Natural killer cell (primary cell): ENCODE data around the gene FRMD4A. TPM values are rescaled to one million over a fixed set of nuclear protein-coding genes. Genes with fewer than 3 reads are reported as not detected.

Experiments used
- ATAC-seq, 3 donors: fragments of 150-1000 bp in 2 of 3; fragments of 200-7000 bp in 1 of 3; cut with Tn5 transposase; 1 replicate in 1 of 3; 2 replicates in 2 of 3; pipeline ENCODE4 v1.10.0; 2021; ENCODE audit warnings: mild to moderate bottlenecking in 2 of 3, moderate library complexity in 2 of 3
- DNase-seq, 2 donors: peaks; one replicate each; pipeline versions ENCODE4 v3.0.0 to v3.0.0-alpha.2; 2013 to 2021; ENCODE audit warnings: mixed read lengths in 1 of 2
- H3K27ac ChIP-seq: one replicate; pipeline ENCODE4 v1.5.1; 2013; ENCODE audit warnings: mild to moderate bottlenecking, low read length
- H3K27me3 ChIP-seq: one replicate; pipeline ENCODE4 v1.6.1; 2013; ENCODE audit warnings: low read length; ENCODE audit not compliant: control insufficient read depth, insufficient read depth
- H3K36me3 ChIP-seq: one replicate; pipeline ENCODE4 v1.6.1; 2013; ENCODE audit warnings: low read length; ENCODE audit not compliant: control insufficient read depth, insufficient read depth
- H3K4me1 ChIP-seq: one replicate; pipeline ENCODE4 v1.6.1; 2013; ENCODE audit warnings: low read length; ENCODE audit not compliant: control insufficient read depth, insufficient read depth
- H3K4me3 ChIP-seq: one replicate; pipeline ENCODE4 v1.5.1; 2013; ENCODE audit warnings: low read length
- H3K9me3 ChIP-seq: one replicate; pipeline ENCODE4 v1.6.1; 2013; ENCODE audit warnings: low read length; ENCODE audit not compliant: control insufficient read depth, insufficient read depth
- H3K27ac Mint-ChIP-seq, 2 donors: one replicate each; pipeline ENCODE4 v1.8.0; 2022; ENCODE audit warnings: mild to moderate bottlenecking in 2 of 2, mixed read lengths in 2 of 2, moderate library complexity in 1 of 2
- H3K27me3 Mint-ChIP-seq, 2 donors: one replicate each; pipeline ENCODE4 v1.8.0; 2022; ENCODE audit warnings: low read depth in 2 of 2, mixed read lengths in 2 of 2
- H3K36me3 Mint-ChIP-seq: one replicate; pipeline ENCODE4 v1.8.0; 2022; ENCODE audit warnings: mixed read lengths
- H3K4me1 Mint-ChIP-seq, 2 donors: one replicate each; pipeline ENCODE4 v1.8.0; 2022; ENCODE audit warnings: mixed read lengths in 2 of 2
- H3K4me3 Mint-ChIP-seq: one replicate; pipeline ENCODE4 v1.8.0; 2022; ENCODE audit warnings: mild to moderate bottlenecking, moderate library complexity, mixed read lengths
- H3K9me3 Mint-ChIP-seq, 2 donors: one replicate each; pipeline ENCODE4 v1.8.0; 2022; ENCODE audit warnings: mixed read lengths in 2 of 2
- WGBS: methylation state at CpG from one replicate; pipeline ENCODE4 v1.1.7; 2013; ENCODE audit warnings: missing lambda C conversion rate; ENCODE audit not compliant: insufficient coverage; 5-methylcytosine and 5-hydroxymethylcytosine counted together
- intact Hi-C: fragments of 100-400 bp; cut with micrococcal nuclease; formaldehyde crosslinking; loops from one replicate; pipeline ENCODE4 v1.14.2; 2022
- total RNA-seq, 4 donors: library from RNA; stranded (reverse); fragments of 120-200 nt in 1 of 4; gene quantifications; one replicate each; pipeline versions ENCODE4 v1.2.3 to v1.2.4, GENCODE V29; 2013 to 2022
- TF ChIP-seq, protein P1 (sequence below): fragments of 200-600 bp; IDR thresholded peaks from one replicate; pipeline ENCODE4 v1.8.0; 2022; ENCODE audit warnings: antibody characterized with exemption

FRMD4A gene
- total RNA-seq, 3 donors from 2014 or later (not counting 1 experiment from before 2014, with no cell fraction given) = 0.36 to 0.38 TPM; not detected in 1

DNA sequence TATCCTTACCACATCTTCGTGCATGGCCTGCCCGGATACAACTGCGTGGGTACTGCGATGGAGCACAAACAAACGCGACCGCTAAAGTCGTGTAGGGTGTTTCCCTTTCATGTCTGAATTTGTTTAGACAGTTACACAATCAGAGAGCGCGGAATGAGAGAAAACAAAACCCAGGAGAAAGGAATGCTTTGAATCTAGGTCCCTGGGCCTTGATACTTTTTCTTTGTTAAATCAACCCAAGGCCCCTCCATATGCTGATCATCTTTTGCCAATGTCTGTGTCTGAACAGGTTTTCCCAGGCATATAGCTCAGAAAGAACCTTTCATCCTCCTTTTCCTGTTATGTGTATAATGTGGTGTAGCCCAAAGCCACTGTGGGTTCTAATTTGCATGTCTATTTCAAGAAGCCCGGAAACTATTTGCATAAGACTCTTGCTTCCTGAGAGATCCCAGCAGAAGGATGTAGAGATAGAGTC lies 145.8 kb downstream of the FRMD4A start:
- Mint-ChIP-seq H3K9me3 (no peaks in the 10 kb centered on the region), H3K27ac (peak overlapping the region; percentile 50 to 53), H3K27me3 (peaks cover 39 to 53% of the 10 kb centered on the region in 2 donors), H3K4me1 (peaks cover 11 to 17% of the 10 kb centered on the region in 2 donors), H3K4me3 (peak overlapping the region; percentile 60), H3K36me3 (no peaks in the 10 kb centered on the region)
- Histone ChIP-seq H3K4me3 (no peak overlapping the region), H3K27ac (peak overlapping the region; percentile 69), H3K4me1 (peaks cover 10% of the 10 kb centered on the region), H3K27me3 (no peaks in the 10 kb centered on the region), H3K9me3 (no peaks in the 10 kb centered on the region), H3K36me3 (no peaks in the 10 kb centered on the region)
- intact Hi-C loops = no loop called here
- DNase-seq (peak in 1 of 2 donors; percentile 86), ATAC-seq (peak in 2 of 3 donors; percentile 21 to 52)
- TF ChIP-seq, protein P1, sequence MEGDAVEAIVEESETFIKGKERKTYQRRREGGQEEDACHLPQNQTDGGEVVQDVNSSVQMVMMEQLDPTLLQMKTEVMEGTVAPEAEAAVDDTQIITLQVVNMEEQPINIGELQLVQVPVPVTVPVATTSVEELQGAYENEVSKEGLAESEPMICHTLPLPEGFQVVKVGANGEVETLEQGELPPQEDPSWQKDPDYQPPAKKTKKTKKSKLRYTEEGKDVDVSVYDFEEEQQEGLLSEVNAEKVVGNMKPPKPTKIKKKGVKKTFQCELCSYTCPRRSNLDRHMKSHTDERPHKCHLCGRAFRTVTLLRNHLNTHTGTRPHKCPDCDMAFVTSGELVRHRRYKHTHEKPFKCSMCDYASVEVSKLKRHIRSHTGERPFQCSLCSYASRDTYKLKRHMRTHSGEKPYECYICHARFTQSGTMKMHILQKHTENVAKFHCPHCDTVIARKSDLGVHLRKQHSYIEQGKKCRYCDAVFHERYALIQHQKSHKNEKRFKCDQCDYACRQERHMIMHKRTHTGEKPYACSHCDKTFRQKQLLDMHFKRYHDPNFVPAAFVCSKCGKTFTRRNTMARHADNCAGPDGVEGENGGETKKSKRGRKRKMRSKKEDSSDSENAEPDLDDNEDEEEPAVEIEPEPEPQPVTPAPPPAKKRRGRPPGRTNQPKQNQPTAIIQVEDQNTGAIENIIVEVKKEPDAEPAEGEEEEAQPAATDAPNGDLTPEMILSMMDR = no peak
- WGBS = 54% methylated on average over 11 of the region's 11 CpGs

DNA sequence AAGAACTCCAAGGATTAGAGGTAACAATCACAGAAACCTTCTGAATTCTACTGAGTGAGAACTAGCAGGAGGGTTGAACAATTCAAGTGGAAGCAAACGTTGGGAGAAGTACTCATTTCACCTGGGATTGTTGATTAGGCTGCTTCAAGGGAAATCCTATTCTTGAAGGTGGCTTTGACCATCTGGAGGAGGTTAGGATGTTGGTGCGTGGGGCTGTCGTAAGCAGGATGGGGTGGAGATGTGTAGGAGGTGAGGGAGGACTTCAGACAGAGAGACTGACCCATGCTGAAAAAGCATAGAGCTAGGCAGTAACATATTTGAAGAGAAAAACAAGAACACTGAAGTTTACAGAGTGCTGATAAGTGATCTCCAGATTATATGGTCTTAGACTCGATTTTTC lies 147.9 kb downstream of the FRMD4A start:
- H3K4me1 ChIP-seq = peaks cover 10% of the 10 kb centered on the region
- Mint-ChIP-seq H3K4me1 (peaks cover 11 to 17% of the 10 kb centered on the region in 2 donors), H3K27ac (no peak overlapping the region), H3K27me3 (peaks cover 33 to 54% of the 10 kb centered on the region in 2 donors), H3K9me3 (no peaks in the 10 kb centered on the region), H3K4me3 (no peak overlapping the region), H3K36me3 (no peaks in the 10 kb centered on the region)
- 94% methylated on average over 3 of the region's 4 CpGs for WGBS
- H3K27me3 ChIP-seq = peaks cover 3% of the 10 kb centered on the region
- no peak overlapping the region for H3K4me3 ChIP-seq
- no peaks in the 10 kb centered on the region for H3K9me3 ChIP-seq
- no peaks in the 10 kb centered on the region for H3K36me3 ChIP-seq
- H3K27ac ChIP-seq = no peak overlapping the region
- TF ChIP-seq, protein P1 = no peak
- DNase-seq = no peak
- ATAC-seq = no peak
- intact Hi-C loops = no loop called here

DNA sequence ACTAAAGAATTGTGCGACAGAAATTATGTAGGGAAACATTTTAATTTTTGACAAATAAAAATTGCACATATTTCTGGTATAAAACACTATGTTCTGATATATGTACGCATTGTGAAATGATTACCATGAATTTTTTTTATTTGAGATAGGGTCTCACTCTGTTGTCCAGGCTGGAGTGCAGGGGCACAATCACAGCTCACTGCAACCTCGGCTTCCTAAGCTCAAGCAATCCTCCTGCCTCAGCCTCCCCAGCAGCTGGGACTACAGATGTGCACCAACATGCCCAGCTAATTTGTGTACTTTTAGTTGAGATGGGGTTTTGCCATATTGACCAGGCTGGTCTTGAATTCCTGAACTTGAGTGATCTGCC lies 149.2 kb downstream of the FRMD4A start:
- H3K9me3 ChIP-seq = no peaks in the 10 kb centered on the region
- Mint-ChIP-seq H3K4me1 (peaks cover 11 to 17% of the 10 kb centered on the region in 2 donors), H3K27ac (no peak overlapping the region), H3K27me3 (peaks cover 41 to 66% of the 10 kb centered on the region in 2 donors), H3K36me3 (no peaks in the 10 kb centered on the region), H3K4me3 (no peak overlapping the region), H3K9me3 (no peaks in the 10 kb centered on the region)
- DNase-seq (no peak), ATAC-seq (no peak)
- H3K36me3 ChIP-seq = no peaks in the 10 kb centered on the region
- TF ChIP-seq, protein P1 = no peak
- peaks cover 3% of the 10 kb centered on the region for H3K27me3 ChIP-seq
- WGBS = 94% methylated on average over 2 of the region's 3 CpGs
- H3K4me1 ChIP-seq = peaks cover 10% of the 10 kb centered on the region
- no peak overlapping the region for H3K4me3 ChIP-seq
- H3K27ac ChIP-seq = no peak overlapping the region
- intact Hi-C loops = no loop called here
